Fibroblast of lung (primary cell): Measurements from ENCODE around the gene TMPRSS13. TPM values are rescaled to one million over a fixed set of nuclear protein-coding genes. Genes with fewer than 3 reads are reported as not detected.

Experiments used
- DNase-seq, 2 donors: peaks; one replicate each; pipeline versions ENCODE4 v3.0.0 to v3.0.0-alpha.2; 2010; ENCODE audit warnings: low read depth in 2 of 2
- H2AFZ ChIP-seq: 2 replicates; pipeline ENCODE4 v1.5.1; 2012; ENCODE audit warnings: low read length, control low read depth, inconsistent platforms
- H3K27ac ChIP-seq: 2 replicates; pipeline ENCODE4 v1.5.1; 2011; ENCODE audit warnings: low read length, control low read depth; ENCODE audit not compliant: insufficient read depth
- H3K27me3 ChIP-seq: 2 replicates; pipeline ENCODE4 v1.5.1; 2011; ENCODE audit warnings: mild to moderate bottlenecking, low read length; ENCODE audit not compliant: control insufficient read depth, insufficient read depth
- H3K36me3 ChIP-seq: 2 replicates; pipeline ENCODE4 v1.5.1; 2011; ENCODE audit warnings: low read length; ENCODE audit not compliant: control insufficient read depth, insufficient read depth
- H3K4me1 ChIP-seq: 2 replicates; pipeline ENCODE4 v1.5.1; 2011; ENCODE audit warnings: low read length; ENCODE audit not compliant: control insufficient read depth, insufficient read depth; ENCODE audit errors: extremely low read depth
- H3K4me2 ChIP-seq: 2 replicates; pipeline ENCODE4 v1.5.1; 2011; ENCODE audit warnings: low read length, control low read depth; ENCODE audit not compliant: insufficient read depth; ENCODE audit errors: extremely low read depth
- H3K4me3 ChIP-seq, 4 experiments: fragments of 200-600 bp in 1 of 4; sonication (generic) in 1 of 4; replicated peaks in 1 of 4; 2 replicates each; pipeline ENCODE4 v1.5.1; 2011 to 2016; ENCODE audit warnings: low read length in 4 of 4, low read depth in 3 of 4, mild to moderate bottlenecking in 3 of 4, control low read depth in 2 of 4, inconsistent platforms in 1 of 4, mixed read lengths in 1 of 4; ENCODE audit not compliant: insufficient read depth in 1 of 4; ENCODE audit errors: control extremely low read depth in 1 of 4
- H3K79me2 ChIP-seq: 2 replicates; pipeline ENCODE4 v1.5.1; 2012; ENCODE audit warnings: mild to moderate bottlenecking, low read length, inconsistent platforms; ENCODE audit not compliant: control insufficient read depth, insufficient read depth
- H3K9ac ChIP-seq: 2 replicates; pipeline ENCODE4 v1.5.1; 2011; ENCODE audit warnings: mild to moderate bottlenecking, low read length, control low read depth; ENCODE audit not compliant: insufficient read depth
- H3K9me3 ChIP-seq: 2 replicates; pipeline ENCODE4 v1.5.1; 2012; ENCODE audit warnings: low read depth, low read length; ENCODE audit not compliant: control insufficient read depth, insufficient read depth
- H4K20me1 ChIP-seq: 2 replicates; pipeline ENCODE4 v1.5.1; 2011; ENCODE audit warnings: low read length; ENCODE audit not compliant: control insufficient read depth, insufficient read depth; ENCODE audit errors: extremely low read depth
- EZH2 ChIP-seq: IDR thresholded peaks from 2 replicates; pipeline ENCODE4 v1.5.1; 2012; ENCODE audit warnings: low read length, control low read depth, mild to moderate bottlenecking; ENCODE audit errors: missing control alignments
- polyA plus RNA-seq, 2 donors: library from polyadenylated mRNA; depleted of rRNA in 1 of 2; stranded (reverse) in 1 of 2; unstranded in 1 of 2; fragments of >200 nt; gene quantifications; 2 replicates each; pipeline ENCODE4 v1.2.1, GENCODE V29; 2011 to 2012; ENCODE audit warnings: missing spikeins in 1 of 2
- total RNA-seq: library from RNA; depleted of rRNA; stranded (reverse); fragments of >200 nt; gene quantifications from 2 replicates; pipeline ENCODE4 v1.2.1, GENCODE V29; 2014
- TF ChIP-seq, protein P1 (sequence below), 2 donors: IDR thresholded peaks in 1 of 2; conservative IDR thresholded peaks in 1 of 2; 1 replicate in 1 of 2; 2 replicates in 1 of 2; pipeline ENCODE4 v1.5.1; 2011 to 2012; ENCODE audit warnings: low read length in 2 of 2, control low read depth in 1 of 2, inconsistent platforms in 1 of 2, low read depth in 1 of 2, mild to moderate bottlenecking in 1 of 2

Gene TMPRSS13
- total and polyA plus RNA-seq, 2 donors (not counting 1 experiment from before 2014, with no cell fraction given): not detected

- Histone ChIP-seq H3K27ac (no peak overlapping the region), H3K36me3 (no peaks in the 10 kb centered on the region), H3K9me3 (no peaks in the 10 kb centered on the region), H3K9ac (no peak overlapping the region), H3K27me3 (peaks cover 31% of the 10 kb centered on the region), H3K4me1 (no peaks in the 10 kb centered on the region), H3K79me2 (no peaks in the 10 kb centered on the region), H4K20me1 (no peaks in the 10 kb centered on the region), H2AFZ (no peak overlapping the region), H3K4me3 (no peak overlapping the region), H3K4me2 (no peak overlapping the region)
- peak in 1 of 2 donors; percentile 54 for DNase-seq
- TF ChIP-seq, protein P1, sequence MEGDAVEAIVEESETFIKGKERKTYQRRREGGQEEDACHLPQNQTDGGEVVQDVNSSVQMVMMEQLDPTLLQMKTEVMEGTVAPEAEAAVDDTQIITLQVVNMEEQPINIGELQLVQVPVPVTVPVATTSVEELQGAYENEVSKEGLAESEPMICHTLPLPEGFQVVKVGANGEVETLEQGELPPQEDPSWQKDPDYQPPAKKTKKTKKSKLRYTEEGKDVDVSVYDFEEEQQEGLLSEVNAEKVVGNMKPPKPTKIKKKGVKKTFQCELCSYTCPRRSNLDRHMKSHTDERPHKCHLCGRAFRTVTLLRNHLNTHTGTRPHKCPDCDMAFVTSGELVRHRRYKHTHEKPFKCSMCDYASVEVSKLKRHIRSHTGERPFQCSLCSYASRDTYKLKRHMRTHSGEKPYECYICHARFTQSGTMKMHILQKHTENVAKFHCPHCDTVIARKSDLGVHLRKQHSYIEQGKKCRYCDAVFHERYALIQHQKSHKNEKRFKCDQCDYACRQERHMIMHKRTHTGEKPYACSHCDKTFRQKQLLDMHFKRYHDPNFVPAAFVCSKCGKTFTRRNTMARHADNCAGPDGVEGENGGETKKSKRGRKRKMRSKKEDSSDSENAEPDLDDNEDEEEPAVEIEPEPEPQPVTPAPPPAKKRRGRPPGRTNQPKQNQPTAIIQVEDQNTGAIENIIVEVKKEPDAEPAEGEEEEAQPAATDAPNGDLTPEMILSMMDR (conservative IDR thresholded peaks at IDR 0.05 in 1 of 2, IDR thresholded peaks at IDR 0.05 in 1 of 2; ENCODE audit: low read depth in 1 of 2, low read length in 2 of 2): no peak
- TF ChIP-seq EZH2: no peak
Measured at GRCh38 chr11:117878314-117878938, 50.8 kb downstream of the TMPRSS13 start.

DNA sequence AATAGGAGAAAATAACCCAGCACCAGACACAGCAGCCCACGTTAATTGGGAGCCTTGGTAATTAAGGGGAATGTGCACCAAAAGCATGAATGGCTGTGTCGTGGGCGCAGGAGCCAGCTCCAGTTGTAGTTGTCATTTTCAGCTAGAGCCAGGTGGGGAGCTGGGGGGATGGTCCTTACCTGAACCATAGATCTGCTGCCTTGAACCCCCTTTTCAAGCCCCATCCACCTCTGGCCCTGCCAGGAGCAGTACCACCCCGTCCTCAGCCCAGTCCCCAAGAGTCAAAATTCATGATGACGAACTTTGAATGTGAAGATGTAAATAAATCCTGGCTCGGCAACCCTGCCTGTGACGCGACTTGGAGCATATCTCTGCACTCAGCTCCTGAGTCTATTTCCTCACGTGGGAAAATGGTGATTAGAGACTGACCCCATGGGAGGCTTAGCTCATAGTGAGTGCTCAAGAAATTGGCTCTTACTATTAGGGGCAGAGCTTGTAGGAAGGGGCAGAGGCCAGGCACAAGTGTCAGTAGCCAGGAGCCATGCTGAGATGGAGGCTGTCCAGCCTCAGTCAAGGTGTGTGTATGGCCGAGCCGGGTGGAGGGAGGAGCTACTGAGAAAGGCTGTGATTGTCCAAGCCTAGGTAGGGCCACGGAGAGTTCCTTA, 52.0 kb downstream of the TMPRSS13 start:
- Histone ChIP-seq H3K36me3 (no peaks in the 10 kb centered on the region), H3K4me3 (peak overlapping the region in 2 of 4 experiments; percentile 42 to 62), H3K27ac (no peak overlapping the region), H3K79me2 (no peaks in the 10 kb centered on the region), H3K27me3 (peaks cover 31% of the 10 kb centered on the region), H3K4me1 (no peaks in the 10 kb centered on the region), H3K4me2 (no peak overlapping the region), H3K9ac (no peak overlapping the region), H3K9me3 (no peaks in the 10 kb centered on the region), H4K20me1 (no peaks in the 10 kb centered on the region), H2AFZ (no peak overlapping the region)
- TF ChIP-seq, protein P1 (conservative IDR thresholded peaks at IDR 0.05 in 1 of 2, IDR thresholded peaks at IDR 0.05 in 1 of 2; ENCODE audit: low read depth in 1 of 2, low read length in 2 of 2): no peak
- peak; percentile 68 for TF ChIP-seq EZH2
- peak in 1 of 2 donors; percentile 60 for DNase-seq

DNA sequence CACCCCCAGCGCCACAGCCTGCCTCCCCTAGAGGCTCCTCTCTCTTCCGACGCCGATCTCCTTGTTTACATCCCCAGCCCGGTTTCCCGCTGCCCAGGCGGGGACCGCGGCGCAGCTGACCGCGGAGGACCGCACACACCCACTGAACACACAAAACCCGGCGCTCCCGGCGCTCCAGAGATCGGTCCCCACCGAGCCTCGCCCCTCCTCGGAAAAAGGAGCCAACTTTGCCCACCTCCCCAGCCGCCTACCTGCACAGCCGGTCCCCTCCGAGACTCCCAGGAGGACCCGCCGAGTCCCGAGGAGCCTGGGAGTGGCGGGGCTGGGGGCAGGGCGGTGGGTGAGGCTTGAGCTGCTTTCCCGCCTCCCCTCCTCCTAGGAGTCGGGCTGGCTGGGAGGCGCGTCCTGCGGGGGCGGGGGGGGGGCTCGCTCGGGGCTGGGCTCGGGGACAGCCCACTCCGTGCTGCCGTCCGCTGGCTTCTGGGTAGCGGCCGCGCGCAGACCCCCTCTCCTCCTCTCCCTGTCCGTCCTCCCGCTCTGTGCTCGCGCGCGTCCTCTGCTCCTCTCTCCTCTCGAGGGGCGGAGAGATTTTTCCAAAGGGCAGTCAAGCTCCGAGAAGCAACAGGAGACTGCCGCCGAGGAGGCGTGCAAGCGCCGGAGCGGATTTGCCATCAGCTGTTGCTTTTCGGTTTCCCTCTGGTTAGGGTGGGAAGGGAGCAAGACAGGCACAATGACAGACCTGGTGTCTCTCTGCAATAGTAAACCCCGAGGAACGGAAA, 52.7 kb downstream of the TMPRSS13 start, which contains the start of gene FXYD6:
FXYD6 (minus strand) TSS at position 318 of the 779 bp plus-strand sequence. CDS start 33,882 bp downstream, outside the sequence.
- Histone ChIP-seq H3K9ac (no peak within 1 kb of the TSS), H3K4me2 (peak within 1 kb of the TSS; percentile 48), H3K4me3 (peak within 1 kb of the TSS in 3 of 4 experiments; percentile 10 to 80 (median 42))

More for the DNA sequence above, 52.7 kb downstream of the TMPRSS13 start, which contains the start of gene FXYD6:
- H3K27ac ChIP-seq: no peak within 1 kb of the TSS
- peak; percentile 42 to 60 for DNase-seq
- peaks cover 34% of the 10 kb centered on the region for H3K27me3 ChIP-seq
- peak; percentile 50 for TF ChIP-seq EZH2
- TF ChIP-seq, protein P1 (conservative IDR thresholded peaks at IDR 0.05 in 1 of 2, IDR thresholded peaks at IDR 0.05 in 1 of 2; ENCODE audit: low read depth in 1 of 2, low read length in 2 of 2): no peak
- H3K36me3 ChIP-seq: no peaks in the 10 kb centered on the region
- H3K9me3 ChIP-seq: no peaks in the 10 kb centered on the region
- no peaks in the 10 kb centered on the region for H3K79me2 ChIP-seq
- no peaks in the 10 kb centered on the region for H4K20me1 ChIP-seq
- H3K4me1 ChIP-seq: no peaks in the 10 kb centered on the region
- no peak within 1 kb of the TSS for H2AFZ ChIP-seq
